SK-N-SH (cell line): ENCODE data around the gene PLIN3.

Experiments used
- CHD2 ChIP-seq: fragments of 150-350 bp; IDR thresholded peaks from 2 replicates; pipeline ENCODE4 v1.6.1; 2018; ENCODE audit warnings: low read length; ENCODE audit not compliant: partially characterized antibody
- CTCF ChIP-seq: fragments of 200-600 bp; sonication (generic); IDR thresholded peaks from 2 replicates; pipeline ENCODE4 v1.6.1; 2017; ENCODE audit warnings: antibody characterized with exemption, mild to moderate bottlenecking, moderate library complexity
- EP300 ChIP-seq, 2 experiments: IDR thresholded peaks; 2 replicates each; pipeline versions ENCODE4 v1.4.0 to v1.6.1; 2012; ENCODE audit warnings: borderline replicate concordance in 1 of 2, low read depth in 1 of 2, low read length in 1 of 2
- GABPA ChIP-seq: IDR thresholded peaks from 2 replicates; pipeline ENCODE4 v1.4.0; 2012; ENCODE audit warnings: low read depth, mild to moderate bottlenecking
- JUND ChIP-seq: IDR thresholded peaks from 2 replicates; pipeline ENCODE4 v1.4.0; 2012
- MAX ChIP-seq: IDR thresholded peaks from 2 replicates; pipeline ENCODE4 v1.4.0; 2012; ENCODE audit warnings: low read depth
- NRF1 ChIP-seq: IDR thresholded peaks from 2 replicates; pipeline ENCODE4 v1.6.1; 2012; ENCODE audit warnings: low read depth, mild to moderate bottlenecking, low read length
- POLR2AphosphoS5 ChIP-seq: IDR thresholded peaks from 2 replicates; pipeline ENCODE4 v1.6.1; 2012; ENCODE audit warnings: low read depth, low read length
- RCOR1 ChIP-seq: fragments of 150-350 bp; IDR thresholded peaks from 2 replicates; pipeline ENCODE4 v1.6.1; 2017; ENCODE audit warnings: antibody characterized with exemption, low read length
- REST ChIP-seq: IDR thresholded peaks from 2 replicates; pipeline ENCODE4 v1.6.1; 2012; ENCODE audit warnings: mild to moderate bottlenecking, low read depth, low read length, moderate library complexity
- SIN3A ChIP-seq: IDR thresholded peaks from 2 replicates; pipeline ENCODE4 v1.6.1; 2012; ENCODE audit warnings: low read depth, mild to moderate bottlenecking, low read length, moderate library complexity, borderline replicate concordance
- TAF1 ChIP-seq: IDR thresholded peaks from 2 replicates; pipeline ENCODE4 v1.6.1; 2012; ENCODE audit warnings: low read depth, mild to moderate bottlenecking, low read length, moderate library complexity, borderline replicate concordance

GRCh38 chr19:4859697-4860096 is 7.8 kb downstream of the PLIN3 start:
- TF ChIP-seq CTCF = no peak
- TF ChIP-seq RCOR1 = no peak
- TF ChIP-seq EP300 (IDR thresholded peaks at IDR 0.05; ENCODE audit: borderline replicate concordance in 1 of 2, low read depth in 1 of 2, low read length in 1 of 2) = no peak
- no peak for TF ChIP-seq POLR2AphosphoS5
- no peak for TF ChIP-seq JUND
- TF ChIP-seq REST = no peak
- no peak for TF ChIP-seq SIN3A
- TF ChIP-seq TAF1 = no peak
- TF ChIP-seq NRF1 = no peak
- no peak for TF ChIP-seq MAX
- TF ChIP-seq CHD2 = no peak
- TF ChIP-seq GABPA = no peak
